ENCODE data around the gene POLR3B. TPM values are rescaled to one million over a fixed set of nuclear protein-coding genes. Genes with fewer than 3 reads are reported as not detected.

POLR3B gene
- total RNA-seq, 1 experiment from 2014 or later = 12.9 TPM

DNA sequence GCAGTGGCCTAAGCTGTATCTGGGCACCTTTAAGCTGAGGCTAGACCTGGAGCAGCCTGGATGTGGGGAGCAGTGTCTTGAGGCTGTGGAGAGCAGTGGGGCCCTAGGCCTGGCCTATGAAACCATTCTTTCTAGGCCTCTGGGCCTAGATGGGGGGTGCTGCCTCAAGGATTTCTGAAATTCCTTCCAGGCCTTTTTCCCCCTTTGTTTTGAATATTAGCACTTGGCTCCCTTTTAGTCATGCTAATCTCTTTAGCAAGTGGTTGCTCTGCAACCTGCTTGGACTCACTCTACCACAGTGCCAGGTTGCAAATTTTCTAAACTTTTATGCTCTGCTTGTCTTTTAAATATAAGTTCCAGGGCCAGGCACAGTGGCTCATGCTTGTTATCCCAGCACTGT lies 183.7 kb downstream of the POLR3B start:
- BruUV-seq (replicated peaks) = no TSS peak
- ChIA-PET CTCF (no interaction called here), POLR2A (ENCODE audit: unreplicated experiment) (no interaction called here)

DNA sequence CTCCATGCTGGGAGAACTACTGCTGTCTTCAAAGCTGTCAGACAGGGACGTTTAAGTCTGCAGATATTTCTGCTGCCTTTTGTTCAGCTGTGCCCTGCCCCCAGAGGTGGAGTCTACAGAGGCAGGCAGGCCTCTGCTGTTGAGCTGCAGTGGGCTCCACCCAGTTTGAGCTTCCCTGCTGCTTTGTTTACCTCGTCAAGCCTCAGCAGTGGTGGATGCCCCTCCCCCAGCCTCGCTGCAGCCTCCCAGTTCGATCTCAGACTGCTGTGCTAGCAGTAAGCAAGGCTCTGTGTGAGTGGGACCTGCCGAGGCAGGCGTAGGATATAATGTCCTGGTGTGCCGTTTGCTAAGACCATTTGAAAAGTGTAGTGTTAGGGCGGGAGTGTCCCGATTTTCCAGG lies 193.9 kb downstream of the POLR3B start:
- H3K27ac ChIP-seq = no peak overlapping the region
- BruUV-seq (replicated peaks) = no TSS peak
- ChIA-PET POLR2A (ENCODE audit: unreplicated experiment) (no interaction called here), CTCF (no interaction called here)
- no peak overlapping the region for H3K4me3 ChIP-seq
- H2AFZ ChIP-seq = no peak overlapping the region
- TF ChIP-seq EZH2 (IDR thresholded peaks at IDR 0.05; ENCODE audit: low read depth) = no peak
- TF ChIP-seq, protein P1, sequence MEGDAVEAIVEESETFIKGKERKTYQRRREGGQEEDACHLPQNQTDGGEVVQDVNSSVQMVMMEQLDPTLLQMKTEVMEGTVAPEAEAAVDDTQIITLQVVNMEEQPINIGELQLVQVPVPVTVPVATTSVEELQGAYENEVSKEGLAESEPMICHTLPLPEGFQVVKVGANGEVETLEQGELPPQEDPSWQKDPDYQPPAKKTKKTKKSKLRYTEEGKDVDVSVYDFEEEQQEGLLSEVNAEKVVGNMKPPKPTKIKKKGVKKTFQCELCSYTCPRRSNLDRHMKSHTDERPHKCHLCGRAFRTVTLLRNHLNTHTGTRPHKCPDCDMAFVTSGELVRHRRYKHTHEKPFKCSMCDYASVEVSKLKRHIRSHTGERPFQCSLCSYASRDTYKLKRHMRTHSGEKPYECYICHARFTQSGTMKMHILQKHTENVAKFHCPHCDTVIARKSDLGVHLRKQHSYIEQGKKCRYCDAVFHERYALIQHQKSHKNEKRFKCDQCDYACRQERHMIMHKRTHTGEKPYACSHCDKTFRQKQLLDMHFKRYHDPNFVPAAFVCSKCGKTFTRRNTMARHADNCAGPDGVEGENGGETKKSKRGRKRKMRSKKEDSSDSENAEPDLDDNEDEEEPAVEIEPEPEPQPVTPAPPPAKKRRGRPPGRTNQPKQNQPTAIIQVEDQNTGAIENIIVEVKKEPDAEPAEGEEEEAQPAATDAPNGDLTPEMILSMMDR (conservative IDR thresholded peaks at IDR 0.05) = no peak
- no peaks in the 10 kb centered on the region for H3K4me1 ChIP-seq (replicated peaks; ENCODE audit: insufficient read depth)
- no peaks in the 10 kb centered on the region for H3K9me2 ChIP-seq (ENCODE audit: insufficient read depth)
- H3K27me3 ChIP-seq (ENCODE audit: insufficient read depth, low read depth) = no peaks in the 10 kb centered on the region; the same call in 1 of the 2 replicates
- H3K36me3 ChIP-seq (ENCODE audit: low read depth) = no peaks in the 10 kb centered on the region
- no peaks in the 10 kb centered on the region for H3K79me2 ChIP-seq (ENCODE audit: low read depth)
- no peaks in the 10 kb centered on the region for H4K20me1 ChIP-seq (ENCODE audit: insufficient read depth)
- intact Hi-C loops (cut with micrococcal nuclease; ENCODE audit: unreplicated experiment) = no loop called here
- no peaks in the 10 kb centered on the region for H3K9me3 ChIP-seq (ENCODE audit: insufficient read depth, low read depth)
- peak in 1 of 2 experiments; percentile 9 for DNase-seq
- no peaks in the 10 kb centered on the region for H3F3A ChIP-seq (ENCODE audit: insufficient read depth, low read depth)
- peak overlapping the region; percentile 64 for H3K4me2 ChIP-seq

More for the DNA sequence above, 183.7 kb downstream of the POLR3B start:
- Histone ChIP-seq H3K4me3 (no peak overlapping the region), H3K9me3 (ENCODE audit: insufficient read depth, low read depth) (no peaks in the 10 kb centered on the region), H3K27me3 (ENCODE audit: insufficient read depth, low read depth) (no peaks in the 10 kb centered on the region), H3K4me2 (no peak overlapping the region), H4K20me1 (ENCODE audit: insufficient read depth) (no peaks in the 10 kb centered on the region), H3K79me2 (ENCODE audit: low read depth) (no peaks in the 10 kb centered on the region), H2AFZ (no peak overlapping the region), H3K27ac (no peak overlapping the region), H3K36me3 (ENCODE audit: low read depth) (no peaks in the 10 kb centered on the region), H3K4me1 (replicated peaks; ENCODE audit: insufficient read depth) (no peaks in the 10 kb centered on the region), H3K9me2 (ENCODE audit: insufficient read depth) (no peaks in the 10 kb centered on the region), H3F3A (ENCODE audit: insufficient read depth, low read depth) (no peaks in the 10 kb centered on the region)
- TF ChIP-seq EZH2 (IDR thresholded peaks at IDR 0.05; ENCODE audit: low read depth) = no peak
- TF ChIP-seq, protein P1 (conservative IDR thresholded peaks at IDR 0.05) = no peak
- intact Hi-C loops (cut with micrococcal nuclease; ENCODE audit: unreplicated experiment) = no loop called here
- DNase-seq = no peak

DNA sequence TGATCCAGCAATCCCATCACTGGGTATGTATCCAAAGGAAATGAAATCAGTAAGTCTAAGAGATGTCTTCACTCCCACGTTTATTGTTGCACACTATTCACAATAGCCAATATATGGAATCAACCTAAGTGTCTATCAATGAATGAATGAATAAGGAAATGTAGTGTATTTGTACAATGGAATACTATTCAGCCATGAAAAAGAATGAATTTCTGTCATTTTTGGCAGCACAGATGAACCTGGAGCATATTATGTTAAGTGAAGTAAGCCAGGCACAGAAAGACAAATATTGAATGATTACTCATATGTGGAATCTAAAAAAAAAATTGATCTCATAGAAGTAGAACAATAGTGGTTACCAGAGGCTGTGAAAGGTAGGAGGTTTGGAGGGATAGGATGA lies 194.7 kb downstream of the POLR3B start:
- Histone ChIP-seq H3F3A (ENCODE audit: insufficient read depth, low read depth) (no peaks in the 10 kb centered on the region), H3K27ac (no peak overlapping the region), H3K27me3 (ENCODE audit: insufficient read depth, low read depth) (no peaks in the 10 kb centered on the region; the same call in 1 of the 2 replicates), H3K4me2 (no peak overlapping the region), H3K4me1 (replicated peaks; ENCODE audit: insufficient read depth) (no peaks in the 10 kb centered on the region), H3K4me3 (no peak overlapping the region), H3K79me2 (ENCODE audit: low read depth) (no peaks in the 10 kb centered on the region), H4K20me1 (ENCODE audit: insufficient read depth) (no peaks in the 10 kb centered on the region), H2AFZ (no peak overlapping the region), H3K9me2 (ENCODE audit: insufficient read depth) (no peaks in the 10 kb centered on the region), H3K9me3 (ENCODE audit: insufficient read depth, low read depth) (no peaks in the 10 kb centered on the region), H3K36me3 (ENCODE audit: low read depth) (no peaks in the 10 kb centered on the region)
- no TSS peak for BruUV-seq (replicated peaks)
- TF ChIP-seq, protein P1 (conservative IDR thresholded peaks at IDR 0.05) = no peak
- TF ChIP-seq EZH2 (IDR thresholded peaks at IDR 0.05; ENCODE audit: low read depth) = no peak
- ChIA-PET CTCF (no interaction called here), POLR2A (ENCODE audit: unreplicated experiment) (no interaction called here)
- intact Hi-C loops (cut with micrococcal nuclease; ENCODE audit: unreplicated experiment) = no loop called here
- DNase-seq = no peak

Other genes with a start within 250 kb of the POLR3B start
- gene NUAK1, start 218.8 kb upstream of the POLR3B start, total RNA-seq (2021) = 7.9 and 8.3 TPM in 2 replicates
- gene CKAP4, start 109.7 kb upstream of the POLR3B start, total RNA-seq (2021) = 73.6 and 81.5 TPM in 2 replicates
- 34.6 and 35.1 TPM in 2 replicates for gene TCP11L2, start 55.0 kb upstream of the POLR3B start, total RNA-seq (2021)
- gene RFX4, start 225.3 kb downstream of the POLR3B start, total RNA-seq (2021) = not detected in 2 replicates